Activated CD4-positive, alpha-beta T cell treated with anti-CD3 and anti-CD28 coated beads, Interleukin-2, amount 50 U/mL, for 4 hours (primary cell): ENCODE measurements around the gene KATNAL1.
"Not testable (repeated sequence)": the region's sequence is repeated elsewhere in the genome, so short reads cannot be mapped to it uniquely, and the experiment has no call there.

ENCODE experiments used
- DNase-seq, 2 experiments: peaks; one replicate each; pipeline ENCODE4 v3.0.0-alpha.2; 2020

Gene KATNAL1

GRCh38 chr13:30204564-30204963 lies 102.8 kb downstream of the KATNAL1 start:
- DNase-seq: no peak

- DNase-seq: no peak
Observed at GRCh38 chr13:30196025-30196424, 111.3 kb downstream of the KATNAL1 start.

GRCh38 chr13:30194906-30195305 lies 112.4 kb downstream of the KATNAL1 start:
- no peak for DNase-seq

GRCh38 chr13:30193279-30194234 lies 113.8 kb downstream of the KATNAL1 start:
- no peak for DNase-seq

- DNase-seq: no peak
Observed at GRCh38 chr13:30192320-30193093, 114.8 kb downstream of the KATNAL1 start.

GRCh38 chr13:30191491-30192100 lies 115.8 kb downstream of the KATNAL1 start:
- no peak for DNase-seq

- no peak for DNase-seq
Observed at GRCh38 chr13:30186634-30187415, 120.5 kb downstream of the KATNAL1 start.

GRCh38 chr13:30181888-30182651 lies 125.3 kb downstream of the KATNAL1 start:
- DNase-seq: no peak

- no peak for DNase-seq
Observed at GRCh38 chr13:30179597-30180276, 127.6 kb downstream of the KATNAL1 start.

GRCh38 chr13:30178976-30179375 lies 128.4 kb downstream of the KATNAL1 start:
- no peak for DNase-seq

- no peak for DNase-seq
Observed at GRCh38 chr13:30175166-30175565, 132.2 kb downstream of the KATNAL1 start.

GRCh38 chr13:30174250-30174649 lies 133.1 kb downstream of the KATNAL1 start:
- not testable (repeated sequence) for DNase-seq

- DNase-seq: no peak
Observed at GRCh38 chr13:30173303-30173610, 134.1 kb downstream of the KATNAL1 start.

- DNase-seq: no peak
Observed at GRCh38 chr13:30172593-30173302, 134.6 kb downstream of the KATNAL1 start.

- no peak for DNase-seq
Observed at GRCh38 chr13:30170569-30170968, 136.8 kb downstream of the KATNAL1 start.

- no peak for DNase-seq
Observed at GRCh38 chr13:30169442-30169841, 137.9 kb downstream of the KATNAL1 start.

GRCh38 chr13:30165796-30166195 lies 141.6 kb downstream of the KATNAL1 start:
- DNase-seq: no peak

GRCh38 chr13:30165071-30165470 lies 142.3 kb downstream of the KATNAL1 start:
- no peak for DNase-seq

- DNase-seq: no peak
Observed at GRCh38 chr13:30164146-30164545, 143.2 kb downstream of the KATNAL1 start.

GRCh38 chr13:30163441-30163840 lies 143.9 kb downstream of the KATNAL1 start:
- no peak for DNase-seq

- no peak for DNase-seq
Observed at GRCh38 chr13:30159446-30159839, 147.9 kb downstream of the KATNAL1 start.
